Chondrocyte (in vitro differentiated cells): ENCODE results near the gene RAB44. TPM values are rescaled to one million over a fixed set of nuclear protein-coding genes. Genes with fewer than 3 reads are reported as not detected.

ENCODE experiments used
- DNase-seq: peaks from one replicate; pipeline ENCODE4 v3.0.0; 2021; ENCODE audit warnings: mixed read lengths, low spot score
- H3K27ac Mint-ChIP-seq: one replicate; pipeline ENCODE4 v1.8.0; 2021; ENCODE audit warnings: mild to moderate bottlenecking, moderate library complexity, mixed read lengths; ENCODE audit not compliant: unreplicated experiment
- H3K27me3 Mint-ChIP-seq: 2 replicates; pipeline ENCODE4 v1.8.0; 2021; ENCODE audit warnings: low read depth, mixed read lengths
- H3K36me3 Mint-ChIP-seq: 2 replicates; pipeline ENCODE4 v1.8.0; 2021; ENCODE audit warnings: low read depth, mixed read lengths
- H3K4me1 Mint-ChIP-seq: 2 replicates; pipeline ENCODE4 v1.8.0; 2021; ENCODE audit warnings: low read depth, mild to moderate bottlenecking, mixed read lengths
- H3K4me3 Mint-ChIP-seq: one replicate; pipeline ENCODE4 v1.8.0; 2021; ENCODE audit warnings: mild to moderate bottlenecking, moderate library complexity, mixed read lengths; ENCODE audit not compliant: unreplicated experiment
- H3K9me3 Mint-ChIP-seq: 2 replicates; pipeline ENCODE4 v1.8.0; 2021; ENCODE audit warnings: low read depth, mixed read lengths
- total RNA-seq: library from RNA; stranded (reverse); gene quantifications from 3 replicates; pipeline ENCODE4 v1.2.1, GENCODE V29; 2021
- TF ChIP-seq, protein P1 (sequence below): fragments of 200-600 bp; sonication (generic); IDR thresholded peaks from 2 replicates; pipeline ENCODE4 v1.5.0; 2021; ENCODE audit warnings: antibody characterized with exemption, mild to moderate bottlenecking, moderate library complexity

The RAB44 gene
- total RNA-seq, 1 donor from 2014 or later = not detected

DNA sequence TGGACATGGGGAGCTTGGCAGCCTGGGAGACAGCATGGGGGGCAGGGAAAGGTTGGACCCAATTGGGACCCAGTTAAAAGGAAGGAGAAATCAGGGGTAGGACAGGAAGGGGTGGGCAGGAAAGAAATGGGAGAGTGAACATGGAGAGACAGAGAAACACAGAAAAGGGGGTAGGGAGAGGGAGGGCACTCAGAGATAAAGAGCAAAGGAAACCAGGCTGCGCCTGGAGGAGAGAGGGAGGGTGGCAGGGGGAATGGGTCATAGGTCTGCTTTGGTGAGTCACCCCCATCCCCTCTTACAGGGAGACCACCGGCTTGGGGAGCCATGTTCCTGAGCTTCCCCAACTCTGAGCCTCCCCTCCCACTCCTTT lies 46.7 kb downstream of the RAB44 start:
- Mint-ChIP-seq H3K4me1 (no peaks in the 10 kb centered on the region), H3K4me3 (no peak overlapping the region), H3K27me3 (peaks cover 9% of the 10 kb centered on the region), H3K9me3 (peaks cover 4% of the 10 kb centered on the region), H3K27ac (no peak overlapping the region), H3K36me3 (peaks cover 2% of the 10 kb centered on the region)
- TF ChIP-seq, protein P1, sequence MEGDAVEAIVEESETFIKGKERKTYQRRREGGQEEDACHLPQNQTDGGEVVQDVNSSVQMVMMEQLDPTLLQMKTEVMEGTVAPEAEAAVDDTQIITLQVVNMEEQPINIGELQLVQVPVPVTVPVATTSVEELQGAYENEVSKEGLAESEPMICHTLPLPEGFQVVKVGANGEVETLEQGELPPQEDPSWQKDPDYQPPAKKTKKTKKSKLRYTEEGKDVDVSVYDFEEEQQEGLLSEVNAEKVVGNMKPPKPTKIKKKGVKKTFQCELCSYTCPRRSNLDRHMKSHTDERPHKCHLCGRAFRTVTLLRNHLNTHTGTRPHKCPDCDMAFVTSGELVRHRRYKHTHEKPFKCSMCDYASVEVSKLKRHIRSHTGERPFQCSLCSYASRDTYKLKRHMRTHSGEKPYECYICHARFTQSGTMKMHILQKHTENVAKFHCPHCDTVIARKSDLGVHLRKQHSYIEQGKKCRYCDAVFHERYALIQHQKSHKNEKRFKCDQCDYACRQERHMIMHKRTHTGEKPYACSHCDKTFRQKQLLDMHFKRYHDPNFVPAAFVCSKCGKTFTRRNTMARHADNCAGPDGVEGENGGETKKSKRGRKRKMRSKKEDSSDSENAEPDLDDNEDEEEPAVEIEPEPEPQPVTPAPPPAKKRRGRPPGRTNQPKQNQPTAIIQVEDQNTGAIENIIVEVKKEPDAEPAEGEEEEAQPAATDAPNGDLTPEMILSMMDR = no peak
- DNase-seq = no peak

DNA sequence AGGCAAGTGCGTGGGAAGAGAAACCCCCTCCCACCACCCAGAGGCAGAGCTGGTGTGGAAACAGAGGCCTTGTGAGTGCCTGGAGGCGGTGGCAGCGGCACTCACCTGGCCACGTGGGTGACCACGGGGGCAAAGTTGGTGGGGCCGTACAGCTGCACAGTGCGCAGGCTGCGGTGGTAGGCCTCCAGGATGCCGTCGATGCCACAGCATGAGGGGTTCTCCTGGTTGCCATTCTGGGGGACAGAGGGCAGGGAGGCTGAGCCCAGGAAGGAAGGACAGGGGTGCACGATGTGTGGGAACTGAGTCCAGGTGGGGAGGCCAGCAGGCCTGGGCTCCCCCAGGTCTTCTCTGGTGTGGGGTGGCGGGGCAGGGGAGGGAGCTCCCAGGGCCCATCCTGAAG lies 47.7 kb downstream of the RAB44 start:
- H3K9me3 Mint-ChIP-seq = peaks cover 7% of the 10 kb centered on the region
- TF ChIP-seq, protein P1 = no peak
- H3K4me3 Mint-ChIP-seq = no peak overlapping the region
- peaks cover 2% of the 10 kb centered on the region for H3K36me3 Mint-ChIP-seq
- no peak for DNase-seq
- peaks cover 9% of the 10 kb centered on the region for H3K27me3 Mint-ChIP-seq
- no peak overlapping the region for H3K27ac Mint-ChIP-seq
- no peaks in the 10 kb centered on the region for H3K4me1 Mint-ChIP-seq

DNA sequence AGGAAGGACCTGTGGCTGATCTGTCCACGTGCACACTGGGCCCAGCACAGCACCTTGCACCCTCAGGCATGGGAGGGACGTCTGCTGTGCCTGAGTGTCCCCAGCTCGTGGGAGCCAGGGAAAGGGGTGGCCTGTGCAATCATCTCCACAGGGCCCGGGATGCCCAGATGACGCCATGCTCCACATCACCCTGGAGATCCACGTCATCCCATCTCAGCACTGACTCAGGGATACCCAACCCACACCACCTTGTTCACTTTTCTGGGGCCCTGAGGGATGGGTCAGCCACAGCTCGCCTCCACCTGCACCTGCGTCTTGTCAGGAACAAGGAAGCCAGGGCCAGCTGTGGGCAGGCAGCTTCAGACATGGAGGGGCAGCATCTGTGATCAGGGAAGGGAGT lies 48.2 kb downstream of the RAB44 start:
- H3K27ac Mint-ChIP-seq = no peak overlapping the region
- TF ChIP-seq, protein P1 = no peak
- H3K4me3 Mint-ChIP-seq = no peak overlapping the region
- DNase-seq = no peak
- no peaks in the 10 kb centered on the region for H3K4me1 Mint-ChIP-seq
- H3K27me3 Mint-ChIP-seq = peaks cover 9% of the 10 kb centered on the region
- H3K9me3 Mint-ChIP-seq = peaks cover 11% of the 10 kb centered on the region
- peaks cover 2% of the 10 kb centered on the region for H3K36me3 Mint-ChIP-seq

DNA sequence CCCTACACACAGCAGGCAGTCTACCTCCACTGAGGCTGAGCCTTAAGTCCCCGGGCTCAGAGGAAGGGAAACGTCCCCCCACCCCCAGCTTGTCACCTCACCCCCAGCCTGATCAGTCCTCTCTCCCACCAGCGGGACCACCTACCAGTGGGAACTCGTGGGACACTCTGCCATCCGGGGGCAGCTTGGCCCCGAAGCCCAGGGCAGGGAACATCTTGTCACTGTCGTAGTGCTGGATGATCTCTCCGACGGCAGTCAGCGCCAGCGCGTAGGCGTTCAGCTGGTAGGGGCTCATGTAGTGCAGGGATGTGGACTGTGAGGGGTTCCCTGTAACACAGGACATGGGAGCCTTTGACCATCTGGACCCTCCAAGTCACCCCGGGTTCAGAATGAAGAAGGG lies 48.6 kb downstream of the RAB44 start:
- peaks cover 11% of the 10 kb centered on the region for H3K9me3 Mint-ChIP-seq
- peaks cover 2% of the 10 kb centered on the region for H3K36me3 Mint-ChIP-seq
- no peak overlapping the region for H3K27ac Mint-ChIP-seq
- H3K4me3 Mint-ChIP-seq = no peak overlapping the region
- H3K27me3 Mint-ChIP-seq = peaks cover 9% of the 10 kb centered on the region
- no peak for DNase-seq
- TF ChIP-seq, protein P1 = no peak
- H3K4me1 Mint-ChIP-seq = no peaks in the 10 kb centered on the region

DNA sequence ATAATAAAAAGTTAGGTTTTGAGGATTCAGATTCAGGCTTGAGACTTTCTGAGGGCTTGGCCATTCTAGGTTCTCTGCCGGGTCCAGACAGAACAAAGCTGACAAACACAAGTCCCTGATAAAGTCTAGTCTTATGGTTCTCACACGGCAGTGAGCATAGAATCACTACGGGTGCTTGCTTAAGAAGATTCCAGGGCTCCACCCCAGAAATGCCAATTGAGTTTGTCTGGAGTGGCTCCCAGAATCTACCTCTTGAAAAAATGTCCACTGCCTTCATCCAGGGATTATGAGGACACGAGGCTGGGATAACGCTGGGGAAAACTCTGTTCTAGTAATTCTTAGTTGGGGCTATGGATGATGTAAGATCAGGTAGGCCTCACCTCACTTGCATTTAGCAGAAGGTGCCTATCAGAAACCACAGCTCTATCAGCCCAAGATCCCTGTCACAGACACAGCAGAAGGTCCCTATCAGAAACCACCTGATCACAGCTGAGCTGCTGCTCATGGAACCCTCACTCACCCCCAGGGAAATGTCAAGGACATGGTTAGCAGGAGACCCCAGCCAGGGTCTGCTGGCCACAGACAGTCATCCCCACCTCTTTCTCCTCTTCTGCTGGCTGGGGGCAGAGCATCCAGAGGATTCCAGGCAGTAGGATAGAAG lies 52.3 kb downstream of the RAB44 start:
- Mint-ChIP-seq H3K4me3 (no peak overlapping the region), H3K36me3 (peaks cover 2% of the 10 kb centered on the region), H3K27ac (no peak overlapping the region), H3K27me3 (peaks cover 9% of the 10 kb centered on the region), H3K4me1 (no peaks in the 10 kb centered on the region), H3K9me3 (peaks cover 11% of the 10 kb centered on the region)
- no peak for DNase-seq
- TF ChIP-seq, protein P1 = no peak
